OCI-LY7 (cell line): Measurements from ENCODE around the gene PTPRF.

ENCODE experiments used
- CTCF ChIP-seq: fragments of 200-600 bp; sonication (generic); conservative IDR thresholded peaks from 2 replicates; pipeline ENCODE4 v1.5.1; 2014; ENCODE audit warnings: mild to moderate bottlenecking, antibody characterized with exemption, low read length, moderate library complexity, mixed read lengths
- EZH2phosphoT487 ChIP-seq: fragments of 200-600 bp; sonication (generic); IDR thresholded peaks from 2 replicates; pipeline ENCODE4 v1.6.1; 2018; ENCODE audit warnings: low read depth, borderline replicate concordance, mild to moderate bottlenecking, mixed run types, antibody characterized with exemption, low read length, moderate library complexity, mixed read lengths

GRCh38 chr1:43556782-43557181 lies 26.1 kb downstream of the PTPRF start:
- TF ChIP-seq CTCF, result no peak
- TF ChIP-seq EZH2phosphoT487, result no peak
